D341Med (cell line): ENCODE data around the gene CNTN1.
"Not testable (repeated sequence)": the region's sequence is repeated elsewhere in the genome, so short reads cannot be mapped to it uniquely, and the experiment has no call there.

Source experiments
- DNase-seq: peaks from one replicate; pipeline ENCODE4 v3.0.0; 2012; ENCODE audit warnings: low spot score

CNTN1 gene

GRCh38 chr12:41045509-41045908 lies 353.3 kb downstream of the CNTN1 start:
- no peak for DNase-seq

- no peak for DNase-seq
These were observed 356.8 kb downstream of the CNTN1 start for GRCh38 chr12:41049033-41049432.

GRCh38 chr12:41051954-41052353 lies 359.7 kb downstream of the CNTN1 start:
- DNase-seq, result no peak

DNA sequence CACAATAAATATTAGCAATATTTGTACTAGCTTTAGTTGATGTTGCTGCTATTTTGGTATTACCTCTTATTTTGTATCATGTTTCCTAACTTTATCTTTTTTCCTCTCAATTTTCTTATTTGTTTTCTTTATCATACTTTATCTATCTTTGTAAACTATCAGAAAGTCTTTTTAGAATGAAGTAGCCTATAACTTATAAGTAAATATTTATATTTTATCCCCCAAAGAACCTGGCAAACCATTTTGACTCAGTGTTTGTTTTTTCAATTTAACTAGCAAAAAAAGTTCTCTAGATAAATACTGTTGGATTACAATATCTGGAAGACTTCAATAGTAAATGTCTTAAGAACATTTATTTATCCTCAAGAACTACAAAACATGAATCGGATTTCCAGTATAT lies 360.2 kb downstream of the CNTN1 start:
- DNase-seq, result no peak

DNA sequence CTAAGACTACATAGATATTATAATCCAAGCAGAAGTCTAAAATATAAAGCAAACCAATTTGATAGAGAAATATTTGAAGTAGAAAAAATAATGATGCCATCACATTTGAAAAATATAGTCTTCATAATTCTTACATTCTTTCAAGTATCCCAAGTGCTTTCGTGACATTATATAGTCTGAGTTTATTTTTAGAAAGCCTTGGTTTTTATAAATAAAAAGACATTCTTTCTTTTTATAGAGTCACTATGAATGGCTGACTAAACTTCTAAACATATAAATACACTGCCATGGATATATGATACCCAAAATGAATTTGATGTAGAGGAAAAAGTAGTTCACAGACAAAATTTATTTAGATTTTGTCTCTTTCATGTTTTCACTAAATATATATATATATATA lies 360.8 kb downstream of the CNTN1 start:
- DNase-seq, result no peak

DNA sequence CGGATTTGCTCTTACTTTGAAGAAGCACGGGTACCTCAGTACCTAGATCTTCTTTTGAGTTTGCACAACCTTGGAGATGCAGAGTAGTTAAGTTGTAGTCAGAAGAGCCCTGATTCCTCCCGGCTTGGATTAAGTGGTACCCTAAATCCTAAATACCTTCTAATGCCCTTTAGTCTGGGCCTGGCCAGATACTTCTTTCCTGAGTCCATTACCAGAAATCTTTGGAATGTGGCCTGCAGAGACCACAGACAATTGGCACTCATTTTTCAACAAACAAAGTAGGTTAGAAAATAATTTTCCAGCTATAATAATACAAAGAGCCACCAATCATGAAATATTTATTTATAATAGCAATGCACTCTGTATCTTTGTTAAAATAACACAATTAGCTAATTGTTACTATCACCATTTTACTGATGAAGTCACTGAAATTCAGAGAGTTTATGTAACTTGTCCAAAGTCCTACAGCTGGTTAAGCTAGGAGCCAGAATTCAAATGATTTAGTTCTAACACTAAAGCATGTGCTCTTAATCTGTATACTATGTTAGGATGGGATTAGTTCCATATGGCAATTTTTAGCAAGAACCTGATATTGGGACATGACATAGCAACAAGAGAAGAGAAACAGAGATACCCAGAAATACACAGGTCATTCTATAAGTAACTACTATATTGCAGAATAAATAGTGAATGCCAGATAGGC lies 363.8 kb downstream of the CNTN1 start:
- no peak for DNase-seq

- DNase-seq, result no peak
These were observed 366.0 kb downstream of the CNTN1 start for GRCh38 chr12:41058266-41058665.

- no peak for DNase-seq
These were observed 369.0 kb downstream of the CNTN1 start for GRCh38 chr12:41061192-41061591.

GRCh38 chr12:41064411-41064810 lies 372.2 kb downstream of the CNTN1 start:
- DNase-seq, result no peak

- no peak for DNase-seq
These were observed 375.9 kb downstream of the CNTN1 start for GRCh38 chr12:41067941-41068645.

- no peak for DNase-seq
These were observed 381.6 kb downstream of the CNTN1 start for GRCh38 chr12:41073633-41074472.

DNA sequence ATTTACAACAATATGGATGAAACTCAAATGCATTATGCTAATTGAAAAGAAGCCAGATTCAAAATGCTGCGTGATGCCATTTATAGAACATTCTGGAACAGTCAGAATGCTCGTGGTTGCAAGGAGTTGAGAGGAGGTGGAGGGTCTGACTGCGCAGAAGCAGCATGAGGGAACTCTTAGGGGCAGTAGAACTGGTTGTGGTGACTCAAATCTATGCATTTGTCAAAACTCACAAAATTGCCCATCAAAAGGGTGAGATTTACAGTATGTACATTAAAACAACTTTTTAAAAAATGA lies 382.2 kb downstream of the CNTN1 start:
- DNase-seq, result no peak

- no peak for DNase-seq
These were observed 383.9 kb downstream of the CNTN1 start for GRCh38 chr12:41076114-41076513.

- DNase-seq, result not testable (repeated sequence)
These were observed 389.0 kb downstream of the CNTN1 start for GRCh38 chr12:41081241-41081640.

GRCh38 chr12:41089438-41089837 lies 397.2 kb downstream of the CNTN1 start:
- DNase-seq, result no peak

DNA sequence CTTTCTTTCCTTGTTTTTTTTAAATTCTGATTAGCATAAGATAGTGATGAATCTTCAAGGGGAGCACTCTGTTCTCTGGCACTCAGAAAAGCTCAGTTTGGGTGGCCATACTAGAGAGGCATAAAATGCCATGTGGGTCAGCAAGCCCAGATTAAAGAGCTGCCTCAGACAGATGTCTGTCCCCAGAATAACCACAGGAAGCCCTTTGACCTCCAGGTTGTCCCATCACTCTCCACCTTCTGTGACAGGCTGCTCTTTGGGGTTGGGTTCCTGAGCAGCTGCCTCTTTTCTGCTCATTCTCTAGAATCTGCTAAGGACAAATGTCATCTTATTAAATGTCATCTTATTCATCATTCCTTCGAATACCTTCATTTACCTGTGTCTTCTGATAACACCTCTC lies 399.9 kb downstream of the CNTN1 start:
- no peak for DNase-seq

DNA sequence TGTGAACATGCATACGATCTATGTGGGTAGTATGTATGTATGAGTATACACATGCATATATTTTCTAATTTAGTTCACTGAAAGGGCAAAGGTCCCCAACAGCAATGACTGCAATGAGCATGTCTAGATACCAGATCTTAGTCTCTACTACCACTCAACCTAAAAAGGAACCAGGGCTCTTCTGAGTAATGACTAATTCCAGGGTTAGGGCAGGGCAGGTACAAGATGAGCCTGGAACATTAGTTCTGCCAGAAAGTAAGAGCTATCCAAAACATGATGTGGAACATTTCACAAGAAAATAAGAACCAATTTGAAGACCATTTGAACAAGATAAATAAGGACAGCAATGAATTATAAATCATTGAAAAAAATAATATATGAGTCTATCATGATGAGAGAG lies 404.6 kb downstream of the CNTN1 start:
- DNase-seq, result no peak

- no peak for DNase-seq
These were observed 408.3 kb downstream of the CNTN1 start for GRCh38 chr12:41100572-41100971.

DNA sequence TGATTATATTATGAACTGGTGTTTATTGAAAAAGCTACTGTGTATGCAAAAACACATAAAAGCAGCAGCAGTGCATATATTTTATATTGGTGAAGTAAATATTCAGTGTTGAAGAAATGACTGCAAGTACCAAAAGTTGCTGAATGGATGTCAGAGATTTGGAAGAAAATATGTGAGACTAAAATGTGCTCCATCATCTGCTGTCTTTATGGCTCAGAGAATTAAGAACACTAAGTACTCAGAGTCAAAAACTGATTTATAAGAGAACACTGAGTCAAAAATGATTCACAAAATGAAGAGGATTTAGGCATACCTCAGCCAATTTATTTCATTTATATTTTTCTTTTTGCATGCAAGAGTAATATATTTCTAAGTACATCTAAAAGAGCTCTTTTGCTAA lies 409.6 kb downstream of the CNTN1 start:
- DNase-seq, result no peak

DNA sequence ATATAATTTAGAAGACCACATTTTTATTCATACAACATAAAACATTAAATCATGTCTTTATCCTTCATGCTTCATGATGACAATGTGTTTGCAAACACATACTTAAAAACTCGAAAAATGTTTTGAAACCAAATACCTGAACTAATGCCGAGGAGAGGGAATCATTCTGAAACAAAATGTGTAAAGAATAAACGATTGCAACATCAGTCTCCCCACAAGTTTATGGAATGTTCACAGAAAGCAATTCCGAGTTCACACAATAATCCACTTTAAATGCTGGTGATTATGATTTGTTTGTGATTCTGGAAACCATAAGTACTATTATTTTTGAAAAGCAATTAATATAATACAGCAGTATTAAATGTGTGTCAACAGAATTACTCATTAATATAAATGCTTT lies 411.4 kb downstream of the CNTN1 start:
- no peak for DNase-seq

DNA sequence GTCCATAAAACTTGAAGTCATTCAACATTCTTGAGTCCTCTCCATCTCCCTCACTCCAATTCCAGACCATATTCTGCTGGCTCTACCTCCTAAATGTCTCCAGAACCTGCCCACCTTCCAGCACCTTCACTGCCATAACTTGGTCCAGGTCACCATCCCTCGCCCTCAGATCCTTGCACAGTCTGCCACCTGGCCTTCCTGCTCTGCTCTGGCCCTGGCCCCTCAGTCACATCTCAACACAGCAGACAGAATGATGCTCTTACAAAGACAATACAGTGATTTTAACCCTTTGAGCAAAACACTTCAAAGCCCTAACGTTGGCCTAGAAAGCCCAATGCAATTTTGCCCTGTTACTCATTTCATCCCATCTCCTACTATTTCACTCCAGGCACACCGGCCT lies 414.1 kb downstream of the CNTN1 start:
- DNase-seq, result no peak

DNA sequence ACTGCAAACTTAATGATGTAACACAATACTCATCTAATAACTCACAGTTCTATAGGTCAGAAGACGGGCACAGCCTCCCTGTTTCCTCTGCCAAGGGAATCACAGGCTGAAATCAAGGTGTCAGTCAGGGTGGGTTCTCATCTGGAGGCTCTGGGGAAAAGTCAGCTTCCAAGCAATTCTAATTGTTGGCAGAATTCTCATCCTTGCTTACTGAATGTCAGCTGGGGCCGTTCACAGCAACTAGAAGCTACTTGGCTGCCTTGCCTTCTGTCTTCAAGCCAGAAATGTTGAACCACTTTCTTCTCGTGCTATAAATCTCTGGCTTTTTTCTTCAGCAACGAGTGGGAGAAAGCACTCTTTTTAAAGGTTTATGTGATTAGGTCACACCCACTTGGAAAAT lies 415.8 kb downstream of the CNTN1 start:
- DNase-seq, result no peak

GRCh38 chr12:41112903-41113302 lies 420.7 kb downstream of the CNTN1 start:
- no peak for DNase-seq
